Skin epidermis (tissue), 12 donors: ENCODE results near the gene HCRT.
"Not testable (repeated sequence)": the region's sequence is repeated elsewhere in the genome, so short reads cannot be mapped to it uniquely, and the experiment has no call there.

Experiments
- H3K27ac ChIP-seq, 21 experiments: fragments of 200-600 bp; sonication (generic) in 11 of 21; one replicate each; pipeline ENCODE4 v1.5.0; 2020; ENCODE audit warnings: mild to moderate bottlenecking in 3 of 21, inconsistent platforms in 2 of 21, moderate library complexity in 2 of 21
- H3K4me3 ChIP-seq, 7 experiments: fragments of 200-600 bp; sonication (generic) in 2 of 7; one replicate each; pipeline ENCODE4 v1.5.0; 2020; ENCODE audit warnings: inconsistent platforms in 2 of 7, mild to moderate bottlenecking in 2 of 7, moderate library complexity in 1 of 7

Gene HCRT

GRCh38 chr17:42184713-42185620 is at the start of gene HCRT:
TSS of gene HCRT (minus strand) at chr17:42185452. CDS start at chr17:42185365, 87 bp downstream.
- peak within 1 kb of the TSS; percentile 30 to 47 (median 38) for H3K4me3 ChIP-seq

GRCh38 chr17:42233994-42234393 is 48.7 kb upstream of the HCRT start:
- Histone ChIP-seq H3K27ac (no peak overlapping the region), H3K4me3 (no peak overlapping the region)

More at GRCh38 chr17:42184713-42185620, at the start of gene HCRT:
- peak within 1 kb of the TSS in 16 of 21 experiments; percentile 5 to 87 (median 72) for H3K27ac ChIP-seq

GRCh38 chr17:42233156-42233555 is 47.9 kb upstream of the HCRT start:
- Histone ChIP-seq H3K4me3 (no peak overlapping the region), H3K27ac (no peak overlapping the region)

GRCh38 chr17:42230225-42230624 is 45.0 kb upstream of the HCRT start:
- Histone ChIP-seq H3K4me3 (no peak overlapping the region), H3K27ac (no peak overlapping the region)

GRCh38 chr17:42227849-42228700 is 42.8 kb upstream of the HCRT start:
- H3K4me3 ChIP-seq = no peak overlapping the region
- H3K27ac ChIP-seq = peak overlapping the region in 8 of 21 experiments; percentile 11 to 38 (median 22)

- Histone ChIP-seq H3K27ac (no peak overlapping the region), H3K4me3 (no peak overlapping the region)
Measured at GRCh38 chr17:42225646-42226045, 40.4 kb upstream of the HCRT start.

GRCh38 chr17:42224651-42225050 is 39.4 kb upstream of the HCRT start:
- no peak overlapping the region for H3K27ac ChIP-seq
- H3K4me3 ChIP-seq = no peak overlapping the region

- no peak overlapping the region for H3K27ac ChIP-seq
- no peak overlapping the region for H3K4me3 ChIP-seq
Measured at GRCh38 chr17:42221886-42222745, 36.9 kb upstream of the HCRT start.

GRCh38 chr17:42219280-42219679 is 34.0 kb upstream of the HCRT start:
- not testable (repeated sequence) for H3K27ac ChIP-seq, H3K4me3 ChIP-seq

GRCh38 chr17:42214156-42214555 is 28.9 kb upstream of the HCRT start:
- no peak overlapping the region for H3K27ac ChIP-seq
- H3K4me3 ChIP-seq = no peak overlapping the region

- no peak overlapping the region for H3K27ac ChIP-seq
- no peak overlapping the region for H3K4me3 ChIP-seq
Measured at GRCh38 chr17:42212382-42212781, 27.1 kb upstream of the HCRT start.

GRCh38 chr17:42211921-42212341 is 26.7 kb upstream of the HCRT start:
- H3K4me3 ChIP-seq = not testable (repeated sequence)
- H3K27ac ChIP-seq = peak overlapping the region in 1 of 21 experiments; percentile 12

GRCh38 chr17:42210046-42210445 is 24.8 kb upstream of the HCRT start:
- Histone ChIP-seq H3K27ac (no peak overlapping the region), H3K4me3 (no peak overlapping the region)

- not testable (repeated sequence) for H3K27ac ChIP-seq, H3K4me3 ChIP-seq
Measured at GRCh38 chr17:42206153-42206612, 20.9 kb upstream of the HCRT start.

GRCh38 chr17:42203354-42203753 is 18.1 kb upstream of the HCRT start:
- Histone ChIP-seq H3K4me3 (no peak overlapping the region), H3K27ac (no peak overlapping the region)

GRCh38 chr17:42202696-42203095 is 17.4 kb upstream of the HCRT start:
- peak overlapping the region in 2 of 21 experiments; percentile 2 to 9 for H3K27ac ChIP-seq

GRCh38 chr17:42202159-42202558 is 16.9 kb upstream of the HCRT start:
- H3K27ac ChIP-seq = peak overlapping the region in 4 of 21 experiments; percentile 2 to 46 (median 24)
- no peak overlapping the region for H3K4me3 ChIP-seq

More at GRCh38 chr17:42202696-42203095, 17.4 kb upstream of the HCRT start:
- H3K4me3 ChIP-seq = no peak overlapping the region

- Histone ChIP-seq H3K27ac (peak overlapping the region in 2 of 21 experiments; percentile 38 to 46), H3K4me3 (no peak overlapping the region)
Measured at GRCh38 chr17:42201458-42201772, 16.2 kb upstream of the HCRT start.

GRCh38 chr17:42200706-42201457 is 15.6 kb upstream of the HCRT start:
- Histone ChIP-seq H3K27ac (no peak overlapping the region), H3K4me3 (no peak overlapping the region)
